Progenitor cell of endocrine pancreas (in vitro differentiated cells): ENCODE measurements around the gene NACA2. TPM values are rescaled to one million over a fixed set of nuclear protein-coding genes. Genes with fewer than 3 reads are reported as not detected.

ENCODE experiments used
- DNase-seq: peaks from one replicate; pipeline ENCODE4 v3.0.0; 2021; ENCODE audit warnings: low spot score; ENCODE audit not compliant: unreplicated experiment
- H3K27ac Mint-ChIP-seq: 2 replicates; pipeline ENCODE4 v1.8.0; 2021; ENCODE audit warnings: mild to moderate bottlenecking, moderate library complexity, mixed read lengths
- H3K27me3 Mint-ChIP-seq: 2 replicates; pipeline ENCODE4 v1.8.0; 2021; ENCODE audit warnings: mixed read lengths
- H3K36me3 Mint-ChIP-seq: 2 replicates; pipeline ENCODE4 v1.8.0; 2022; ENCODE audit warnings: mixed read lengths; ENCODE audit not compliant: insufficient read depth
- H3K4me1 Mint-ChIP-seq: 2 replicates; pipeline ENCODE4 v1.8.0; 2021; ENCODE audit warnings: low read depth, mixed read lengths
- H3K4me3 Mint-ChIP-seq: 2 replicates; pipeline ENCODE4 v1.8.0; 2021; ENCODE audit warnings: low read depth, mild to moderate bottlenecking, moderate library complexity, mixed read lengths
- H3K9me3 Mint-ChIP-seq: 2 replicates; pipeline ENCODE4 v1.8.0; 2021; ENCODE audit warnings: low read depth, mixed read lengths
- total RNA-seq: library from RNA; stranded (reverse); gene quantifications from 2 replicates; pipeline ENCODE4 v1.2.1, GENCODE V29; 2021
- TF ChIP-seq, protein P1 (sequence below): fragments of 200-600 bp; sonication (generic); IDR thresholded peaks from one replicate; pipeline ENCODE4 v1.5.0; 2021; ENCODE audit warnings: antibody characterized with exemption, mild to moderate bottlenecking; ENCODE audit not compliant: unreplicated experiment

Gene NACA2
- total RNA-seq, 1 donor from 2014 or later, result not detected

DNA sequence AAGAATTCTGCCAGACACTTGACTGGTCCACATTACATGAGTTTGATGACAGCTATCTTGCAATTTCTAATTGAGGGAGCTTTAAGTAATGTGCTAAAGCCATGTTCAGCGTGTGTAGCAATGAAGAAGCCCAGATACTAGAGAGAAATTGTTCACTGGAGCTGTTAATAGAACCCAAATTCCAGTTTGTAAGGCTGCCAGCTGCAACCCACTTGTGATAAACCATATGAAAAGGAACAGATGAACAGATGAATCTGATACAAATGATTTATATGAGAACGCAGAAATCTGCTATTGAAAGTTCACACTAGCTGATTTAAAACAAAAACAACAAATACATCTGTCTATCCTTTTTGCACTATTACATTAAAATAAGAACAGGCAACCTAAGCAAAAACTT is 6.2 kb downstream of the NACA2 start:
- no peak for DNase-seq
- peaks cover 8% of the 10 kb centered on the region for H3K27me3 Mint-ChIP-seq
- no peak overlapping the region for H3K27ac Mint-ChIP-seq
- no peaks in the 10 kb centered on the region for H3K9me3 Mint-ChIP-seq
- H3K36me3 Mint-ChIP-seq, result no peaks in the 10 kb centered on the region
- H3K4me1 Mint-ChIP-seq, result peaks cover 22% of the 10 kb centered on the region
- TF ChIP-seq, protein P1, sequence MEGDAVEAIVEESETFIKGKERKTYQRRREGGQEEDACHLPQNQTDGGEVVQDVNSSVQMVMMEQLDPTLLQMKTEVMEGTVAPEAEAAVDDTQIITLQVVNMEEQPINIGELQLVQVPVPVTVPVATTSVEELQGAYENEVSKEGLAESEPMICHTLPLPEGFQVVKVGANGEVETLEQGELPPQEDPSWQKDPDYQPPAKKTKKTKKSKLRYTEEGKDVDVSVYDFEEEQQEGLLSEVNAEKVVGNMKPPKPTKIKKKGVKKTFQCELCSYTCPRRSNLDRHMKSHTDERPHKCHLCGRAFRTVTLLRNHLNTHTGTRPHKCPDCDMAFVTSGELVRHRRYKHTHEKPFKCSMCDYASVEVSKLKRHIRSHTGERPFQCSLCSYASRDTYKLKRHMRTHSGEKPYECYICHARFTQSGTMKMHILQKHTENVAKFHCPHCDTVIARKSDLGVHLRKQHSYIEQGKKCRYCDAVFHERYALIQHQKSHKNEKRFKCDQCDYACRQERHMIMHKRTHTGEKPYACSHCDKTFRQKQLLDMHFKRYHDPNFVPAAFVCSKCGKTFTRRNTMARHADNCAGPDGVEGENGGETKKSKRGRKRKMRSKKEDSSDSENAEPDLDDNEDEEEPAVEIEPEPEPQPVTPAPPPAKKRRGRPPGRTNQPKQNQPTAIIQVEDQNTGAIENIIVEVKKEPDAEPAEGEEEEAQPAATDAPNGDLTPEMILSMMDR, result no peak
- no peak overlapping the region for H3K4me3 Mint-ChIP-seq

DNA sequence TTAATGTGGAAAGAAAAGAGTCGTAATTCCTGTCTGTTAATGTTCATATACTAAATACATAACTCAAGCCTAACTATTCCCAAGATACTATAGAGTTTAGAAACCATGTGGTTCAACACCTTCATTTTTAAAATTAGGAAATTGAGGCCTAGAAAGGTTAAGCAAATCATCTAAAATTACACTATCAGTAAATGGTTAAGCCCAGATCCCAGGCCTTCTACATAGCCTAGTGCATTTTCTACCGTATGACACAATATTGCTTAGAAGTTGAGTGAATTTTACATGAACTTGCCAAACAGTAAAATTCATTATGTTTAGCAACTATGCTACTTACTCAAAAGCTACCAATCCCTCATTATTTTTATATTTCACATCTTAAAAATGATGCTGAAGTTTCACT is 6.8 kb downstream of the NACA2 start:
- peaks cover 11% of the 10 kb centered on the region for H3K27me3 Mint-ChIP-seq
- H3K9me3 Mint-ChIP-seq, result no peaks in the 10 kb centered on the region
- H3K36me3 Mint-ChIP-seq, result no peaks in the 10 kb centered on the region
- peaks cover 22% of the 10 kb centered on the region for H3K4me1 Mint-ChIP-seq
- no peak overlapping the region for H3K4me3 Mint-ChIP-seq
- no peak for DNase-seq
- no peak overlapping the region for H3K27ac Mint-ChIP-seq
- TF ChIP-seq, protein P1, result no peak

DNA sequence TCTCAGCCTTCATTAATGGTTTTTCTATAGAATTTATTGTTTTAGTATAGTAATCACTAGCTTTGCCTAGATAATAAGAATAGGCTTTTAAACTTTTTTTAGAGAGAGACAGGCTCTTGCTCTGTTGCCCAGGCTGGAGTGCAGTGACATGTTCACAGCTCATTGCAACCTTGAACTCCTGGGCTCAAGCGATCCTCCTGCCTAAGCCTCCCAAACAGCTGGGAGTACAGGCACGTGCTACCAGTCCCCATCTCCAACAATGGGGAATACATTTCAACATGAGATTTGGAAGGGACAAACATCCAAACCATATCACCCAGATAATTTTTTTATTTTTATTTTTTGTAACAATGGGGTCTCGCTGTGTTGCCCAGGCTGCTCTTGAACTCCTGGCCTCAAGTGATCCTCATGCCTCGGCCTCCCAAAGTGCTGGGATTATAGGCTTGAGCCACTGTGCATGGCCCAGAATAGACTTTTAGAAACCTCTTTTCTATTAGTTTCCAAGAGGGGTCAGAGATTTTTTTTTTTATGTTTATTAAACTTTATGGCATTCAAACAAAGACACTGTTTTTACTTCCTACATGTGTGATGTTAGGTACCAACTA is 7.3 kb downstream of the NACA2 start:
- no peaks in the 10 kb centered on the region for H3K9me3 Mint-ChIP-seq
- peaks cover 22% of the 10 kb centered on the region for H3K4me1 Mint-ChIP-seq
- H3K36me3 Mint-ChIP-seq, result no peaks in the 10 kb centered on the region
- no peak overlapping the region for H3K27ac Mint-ChIP-seq
- TF ChIP-seq, protein P1, result no peak
- DNase-seq, result no peak
- H3K4me3 Mint-ChIP-seq, result no peak overlapping the region
- H3K27me3 Mint-ChIP-seq, result peaks cover 12% of the 10 kb centered on the region

DNA sequence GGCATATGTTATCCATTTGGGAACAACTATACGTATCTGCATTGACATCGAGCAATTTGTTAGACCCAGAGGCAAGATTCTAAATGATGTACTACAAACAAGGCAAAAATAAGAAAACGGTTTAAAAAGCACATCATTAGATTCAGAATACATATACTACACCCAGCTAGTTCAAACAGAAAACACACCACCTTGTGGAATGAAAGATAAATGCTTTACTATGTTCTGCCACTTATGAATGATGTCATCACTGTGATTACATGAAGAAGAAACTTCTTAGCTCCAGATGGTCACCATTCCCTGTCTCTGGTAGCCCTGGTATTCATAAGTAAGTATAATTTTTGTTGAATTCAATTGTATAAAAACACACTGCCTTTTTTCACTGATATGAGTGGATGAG is 7.8 kb downstream of the NACA2 start:
- H3K4me3 Mint-ChIP-seq, result no peak overlapping the region
- H3K27ac Mint-ChIP-seq, result no peak overlapping the region
- H3K9me3 Mint-ChIP-seq, result no peaks in the 10 kb centered on the region
- H3K36me3 Mint-ChIP-seq, result no peaks in the 10 kb centered on the region
- TF ChIP-seq, protein P1, result no peak
- peaks cover 22% of the 10 kb centered on the region for H3K4me1 Mint-ChIP-seq
- no peak for DNase-seq
- peaks cover 16% of the 10 kb centered on the region for H3K27me3 Mint-ChIP-seq

DNA sequence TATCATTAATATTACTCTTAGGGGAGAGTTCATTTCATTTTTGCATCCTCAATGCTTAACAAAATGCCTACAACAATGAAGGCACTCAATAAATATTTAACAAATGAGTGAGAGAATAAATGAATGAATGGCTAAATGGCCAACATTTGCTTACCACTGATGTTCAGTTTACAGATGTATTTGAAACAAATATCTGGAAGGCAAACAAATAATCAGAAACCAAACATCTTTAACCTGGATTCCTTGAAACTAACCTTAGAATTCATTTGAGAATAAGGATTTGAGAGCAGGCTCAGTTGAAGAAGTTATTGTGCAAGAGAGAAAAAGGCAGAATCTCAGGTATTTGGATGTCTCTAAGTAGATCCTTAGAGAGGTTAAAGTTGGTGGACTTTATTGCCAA is 8.4 kb downstream of the NACA2 start:
- no peak for DNase-seq

More for the DNA sequence above, 8.4 kb downstream of the NACA2 start:
- no peaks in the 10 kb centered on the region for H3K36me3 Mint-ChIP-seq
- H3K27me3 Mint-ChIP-seq, result peaks cover 15% of the 10 kb centered on the region
- no peak overlapping the region for H3K27ac Mint-ChIP-seq
- H3K4me3 Mint-ChIP-seq, result no peak overlapping the region
- TF ChIP-seq, protein P1, result no peak
- H3K4me1 Mint-ChIP-seq, result peaks cover 22% of the 10 kb centered on the region
- no peaks in the 10 kb centered on the region for H3K9me3 Mint-ChIP-seq
